PFSK-1 (cell line): ENCODE measurements around the gene PXDN.

ENCODE experiments used
- FOXP2 ChIP-seq: optimal IDR thresholded peaks from 2 replicates; pipeline ENCODE3; 2011; ENCODE audit warnings: borderline replicate concordance, control low read depth, inconsistent platforms; ENCODE audit not compliant: insufficient read depth; ENCODE audit errors: extremely low read length, extremely low read depth
- POLR2AphosphoS5 ChIP-seq: IDR thresholded peaks from 2 replicates; pipeline ENCODE4 v1.6.1; 2012; ENCODE audit warnings: low read depth, mild to moderate bottlenecking, control low read depth, low read length, moderate library complexity
- REST ChIP-seq, 2 experiments: IDR thresholded peaks; 2 replicates each; pipeline versions ENCODE4 v1.6.1 to v1.8.0; 2011 to 2012; ENCODE audit warnings: low read depth in 2 of 2, low read length in 2 of 2, control low read depth in 1 of 2, inconsistent platforms in 1 of 2, mild to moderate bottlenecking in 1 of 2, moderate library complexity in 1 of 2; ENCODE audit not compliant: insufficient read depth in 1 of 2
- SIN3A ChIP-seq: IDR thresholded peaks from 2 replicates; pipeline ENCODE4 v1.6.1; 2012; ENCODE audit warnings: mild to moderate bottlenecking, low read length, moderate library complexity, borderline replicate concordance; ENCODE audit not compliant: insufficient read depth
- TAF1 ChIP-seq: IDR thresholded peaks from 2 replicates; pipeline ENCODE4 v1.6.1; 2012; ENCODE audit warnings: low read length, control low read depth, borderline replicate concordance; ENCODE audit not compliant: insufficient read depth

PXDN gene

GRCh38 chr2:1751767-1752725 lies 7.7 kb upstream of the PXDN start:
- TF ChIP-seq POLR2AphosphoS5 (no peak), TAF1 (no peak), SIN3A (no peak), REST (IDR thresholded peaks at IDR 0.05; ENCODE audit: insufficient read depth in 1 of 2, low read depth in 2 of 2, low read length in 2 of 2) (no peak), FOXP2 (no peak)

GRCh38 chr2:1750933-1751766 lies 6.8 kb upstream of the PXDN start:
- TF ChIP-seq POLR2AphosphoS5 (no peak), SIN3A (no peak), REST (IDR thresholded peaks at IDR 0.05; ENCODE audit: insufficient read depth in 1 of 2, low read depth in 2 of 2, low read length in 2 of 2) (no peak), TAF1 (no peak), FOXP2 (no peak)

GRCh38 chr2:1750270-1750932 lies 6.1 kb upstream of the PXDN start:
- no peak for TF ChIP-seq SIN3A
- TF ChIP-seq FOXP2: no peak

- TF ChIP-seq TAF1 (no peak), FOXP2 (no peak), SIN3A (no peak)
Measured at GRCh38 chr2:1749489-1750119, 5.3 kb upstream of the PXDN start.

GRCh38 chr2:1748741-1749488 lies 4.6 kb upstream of the PXDN start:
- TF ChIP-seq TAF1: no peak
- no peak for TF ChIP-seq REST (IDR thresholded peaks at IDR 0.05; ENCODE audit: insufficient read depth in 1 of 2, low read depth in 2 of 2, low read length in 2 of 2)
- no peak for TF ChIP-seq POLR2AphosphoS5
- no peak for TF ChIP-seq SIN3A
- TF ChIP-seq FOXP2: no peak
